Measurements from ENCODE around the gene CLEC5A.
"Not testable (repeated sequence)": the region's sequence is repeated elsewhere in the genome, so short reads cannot be mapped to it uniquely, and the experiment has no call there.

Gene CLEC5A

GRCh38 chr7:141911391-141911790 is 35.4 kb downstream of the CLEC5A start:
- H3K36me3 ChIP-seq (ENCODE audit: control insufficient read depth, insufficient read depth, low read length), result no peaks in the 10 kb centered on the region
- H3K27ac ChIP-seq (ENCODE audit: low read depth, low read length), result no peak overlapping the region
- H3K9ac ChIP-seq (ENCODE audit: low read depth, low read length), result no peak overlapping the region
- no peaks in the 10 kb centered on the region for H3K27me3 ChIP-seq (ENCODE audit: control insufficient read depth, insufficient read depth, low read length)
- no peaks in the 10 kb centered on the region for H3K4me1 ChIP-seq (ENCODE audit: control insufficient read depth, insufficient read depth, low read length)
- no peaks in the 10 kb centered on the region for H3K9me3 ChIP-seq (ENCODE audit: control insufficient read depth, insufficient read depth, low read length)
- H3K4me3 ChIP-seq (ENCODE audit: low read depth, low read length), result no peak overlapping the region

DNA sequence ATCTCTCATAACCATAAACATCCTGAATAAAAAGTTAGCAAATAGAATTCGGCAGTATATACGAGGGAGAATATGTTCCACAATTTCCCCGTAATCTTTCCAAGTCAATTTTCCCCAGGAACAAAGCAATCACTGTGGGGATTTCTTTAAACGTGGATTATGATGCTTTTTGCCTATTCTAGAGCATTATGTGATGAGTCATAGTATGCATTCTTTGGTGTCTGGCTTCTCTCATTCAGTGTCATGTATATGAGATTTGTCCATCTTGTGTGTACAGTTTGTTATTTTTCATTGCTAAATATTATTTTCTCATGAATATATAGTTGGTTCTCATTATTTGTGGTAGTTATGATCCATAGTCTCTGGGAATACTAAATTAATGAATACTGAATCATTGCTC is 40.5 kb downstream of the CLEC5A start:
- H3K4me1 ChIP-seq (ENCODE audit: control insufficient read depth, insufficient read depth, low read length), result no peaks in the 10 kb centered on the region
- no peak overlapping the region for H3K9ac ChIP-seq (ENCODE audit: low read depth, low read length)
- no peaks in the 10 kb centered on the region for H3K9me3 ChIP-seq (ENCODE audit: control insufficient read depth, insufficient read depth, low read length)
- no peak overlapping the region for H3K4me3 ChIP-seq (ENCODE audit: low read depth, low read length)
- no peaks in the 10 kb centered on the region for H3K27me3 ChIP-seq (ENCODE audit: control insufficient read depth, insufficient read depth, low read length)
- no peak overlapping the region for H3K27ac ChIP-seq (ENCODE audit: low read depth, low read length)
- H3K36me3 ChIP-seq (ENCODE audit: control insufficient read depth, insufficient read depth, low read length), result no peaks in the 10 kb centered on the region

DNA sequence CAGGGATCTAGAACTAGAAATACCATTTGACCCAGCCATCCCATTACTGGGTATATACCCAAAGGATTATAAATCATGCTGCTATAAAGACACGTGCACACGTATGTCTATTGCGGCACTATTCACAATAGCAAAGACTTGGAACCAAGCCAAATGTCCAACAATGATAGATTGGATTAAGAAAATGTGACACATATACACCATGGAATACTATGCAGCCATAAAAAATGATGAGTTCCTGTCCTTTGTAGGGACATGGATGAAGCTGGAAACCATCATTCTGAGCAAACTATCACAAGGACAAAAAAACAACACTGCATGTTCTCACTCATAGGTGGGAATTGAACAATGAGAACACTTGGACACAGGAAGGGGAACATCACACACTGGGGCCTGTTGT is 47.4 kb downstream of the CLEC5A start:
- H3K27me3 ChIP-seq (ENCODE audit: control insufficient read depth, insufficient read depth, low read length); H3K9ac ChIP-seq (ENCODE audit: low read depth, low read length); H3K9me3 ChIP-seq (ENCODE audit: control insufficient read depth, insufficient read depth, low read length); H3K4me3 ChIP-seq (ENCODE audit: low read depth, low read length); H3K27ac ChIP-seq (ENCODE audit: low read depth, low read length); H3K4me1 ChIP-seq (ENCODE audit: control insufficient read depth, insufficient read depth, low read length); H3K36me3 ChIP-seq (ENCODE audit: control insufficient read depth, insufficient read depth, low read length): not testable (repeated sequence)

GRCh38 chr7:141891336-141891735 is 55.4 kb downstream of the CLEC5A start:
- Histone ChIP-seq H3K36me3 (ENCODE audit: control insufficient read depth, insufficient read depth, low read length) (no peaks in the 10 kb centered on the region), H3K27ac (ENCODE audit: low read depth, low read length) (no peak overlapping the region), H3K9me3 (ENCODE audit: control insufficient read depth, insufficient read depth, low read length) (no peaks in the 10 kb centered on the region), H3K9ac (ENCODE audit: low read depth, low read length) (no peak overlapping the region), H3K27me3 (ENCODE audit: control insufficient read depth, insufficient read depth, low read length) (no peaks in the 10 kb centered on the region), H3K4me3 (ENCODE audit: low read depth, low read length) (no peak overlapping the region), H3K4me1 (ENCODE audit: control insufficient read depth, insufficient read depth, low read length) (peaks cover 6% of the 10 kb centered on the region; the same call in 1 of the 2 replicates)

DNA sequence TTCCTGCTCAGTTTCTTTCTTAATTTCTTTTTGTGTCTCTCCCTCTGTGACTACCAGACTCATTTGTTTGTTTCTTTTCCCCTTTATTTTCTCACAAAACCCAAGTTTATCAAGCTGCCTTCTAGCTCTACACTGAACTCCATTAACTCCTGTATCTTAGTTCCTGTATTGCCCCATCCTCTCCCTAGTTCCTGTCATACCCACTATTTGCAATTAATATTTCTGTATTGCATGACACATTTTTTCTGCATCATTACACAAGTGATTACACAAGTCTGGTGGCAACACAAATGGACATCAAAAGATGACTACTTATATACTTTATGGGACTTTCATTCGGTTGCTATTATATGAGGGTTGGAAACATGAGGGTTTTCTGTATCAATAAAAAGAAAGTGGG is 57.5 kb downstream of the CLEC5A start:
- Histone ChIP-seq H3K4me1 (ENCODE audit: control insufficient read depth, insufficient read depth, low read length) (peaks cover 6% of the 10 kb centered on the region; the same call in 1 of the 2 replicates), H3K4me3 (ENCODE audit: low read depth, low read length) (no peak overlapping the region), H3K9ac (ENCODE audit: low read depth, low read length) (no peak overlapping the region), H3K36me3 (ENCODE audit: control insufficient read depth, insufficient read depth, low read length) (no peaks in the 10 kb centered on the region), H3K27ac (ENCODE audit: low read depth, low read length) (no peak overlapping the region), H3K9me3 (ENCODE audit: control insufficient read depth, insufficient read depth, low read length) (no peaks in the 10 kb centered on the region), H3K27me3 (ENCODE audit: control insufficient read depth, insufficient read depth, low read length) (no peaks in the 10 kb centered on the region)

DNA sequence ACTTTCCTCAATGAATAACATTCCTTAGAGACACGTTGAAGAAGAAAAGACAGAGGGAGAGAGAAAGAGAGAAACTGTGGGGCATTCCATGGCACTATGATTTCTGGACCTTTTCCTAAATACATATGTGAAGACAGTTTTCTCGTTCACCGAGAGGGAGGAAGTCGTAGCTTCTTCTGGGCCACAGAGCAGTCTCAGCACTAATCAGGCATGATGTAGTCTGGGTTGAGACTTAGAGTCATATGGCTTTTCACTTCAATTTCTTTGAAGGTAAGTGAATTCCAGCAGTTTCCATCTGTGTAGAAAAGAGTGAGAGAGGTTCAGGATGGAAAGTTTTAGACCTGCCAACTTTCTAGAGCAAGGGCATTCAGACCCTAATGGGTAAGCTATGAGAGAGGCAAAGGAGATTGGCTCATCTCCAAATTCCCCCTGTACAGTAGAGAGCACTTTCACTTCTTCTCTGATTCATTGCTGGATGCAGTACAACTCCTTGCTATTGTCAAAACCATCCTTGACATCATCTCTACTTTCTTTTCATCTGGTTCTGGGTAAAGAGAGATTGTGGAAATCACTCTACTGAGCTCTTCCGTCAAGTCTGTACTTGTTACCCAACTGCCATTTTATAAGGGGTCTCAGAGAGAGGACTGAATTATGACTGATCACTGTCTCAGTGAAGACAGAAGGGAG is 62.1 kb downstream of the CLEC5A start:
- Histone ChIP-seq H3K9me3 (ENCODE audit: control insufficient read depth, insufficient read depth, low read length) (no peaks in the 10 kb centered on the region), H3K4me3 (ENCODE audit: low read depth, low read length) (no peak overlapping the region), H3K36me3 (ENCODE audit: control insufficient read depth, insufficient read depth, low read length) (no peaks in the 10 kb centered on the region), H3K9ac (ENCODE audit: low read depth, low read length) (no peak overlapping the region), H3K27me3 (ENCODE audit: control insufficient read depth, insufficient read depth, low read length) (no peaks in the 10 kb centered on the region), H3K27ac (ENCODE audit: low read depth, low read length) (no peak overlapping the region), H3K4me1 (ENCODE audit: control insufficient read depth, insufficient read depth, low read length) (no peaks in the 10 kb centered on the region)

- Histone ChIP-seq H3K27ac (ENCODE audit: low read depth, low read length) (no peak overlapping the region), H3K4me1 (ENCODE audit: control insufficient read depth, insufficient read depth, low read length) (peaks cover 8% of the 10 kb centered on the region), H3K36me3 (ENCODE audit: control insufficient read depth, insufficient read depth, low read length) (no peaks in the 10 kb centered on the region), H3K4me3 (ENCODE audit: low read depth, low read length) (no peak overlapping the region), H3K27me3 (ENCODE audit: control insufficient read depth, insufficient read depth, low read length) (no peaks in the 10 kb centered on the region), H3K9me3 (ENCODE audit: control insufficient read depth, insufficient read depth, low read length) (no peaks in the 10 kb centered on the region), H3K9ac (ENCODE audit: low read depth, low read length) (no peak overlapping the region)
These were observed 65.8 kb downstream of the CLEC5A start for GRCh38 chr7:141880960-141881359.

DNA sequence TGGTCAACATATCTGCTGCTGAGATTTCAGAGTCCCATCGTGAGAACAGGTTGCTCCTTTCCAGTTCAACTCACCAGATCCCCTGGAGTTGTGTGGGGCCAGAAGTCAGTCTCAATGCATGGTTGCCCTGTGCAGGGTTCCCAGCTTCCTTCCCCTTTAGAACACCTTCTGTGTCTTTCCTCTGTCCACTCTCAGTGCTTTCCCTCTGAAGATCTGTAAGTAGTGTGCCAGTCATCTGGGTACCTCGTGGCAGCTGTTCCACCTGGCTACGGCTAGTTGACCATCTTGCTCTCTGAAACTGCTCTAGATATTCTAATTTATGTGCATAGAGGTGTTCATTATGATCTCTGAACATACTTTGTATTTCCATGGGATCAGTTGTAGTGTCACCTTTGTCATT is 69.4 kb downstream of the CLEC5A start:
- Histone ChIP-seq H3K4me1 (ENCODE audit: control insufficient read depth, insufficient read depth, low read length) (peaks cover 22% of the 10 kb centered on the region), H3K36me3 (ENCODE audit: control insufficient read depth, insufficient read depth, low read length) (no peaks in the 10 kb centered on the region), H3K4me3 (ENCODE audit: low read depth, low read length) (no peak overlapping the region), H3K27me3 (ENCODE audit: control insufficient read depth, insufficient read depth, low read length) (no peaks in the 10 kb centered on the region), H3K27ac (ENCODE audit: low read depth, low read length) (no peak overlapping the region), H3K9me3 (ENCODE audit: control insufficient read depth, insufficient read depth, low read length) (no peaks in the 10 kb centered on the region), H3K9ac (ENCODE audit: low read depth, low read length) (no peak overlapping the region)

Measured in HUES48 (cell line).